Right renal cortex interstitium (tissue), 3 donors: ENCODE results near the gene CYS1. TPM values are rescaled to one million over a fixed set of nuclear protein-coding genes. Genes with fewer than 3 reads are reported as not detected.
"Not testable (repeated sequence)": the region's sequence is repeated elsewhere in the genome, so short reads cannot be mapped to it uniquely, and the experiment has no call there.

Experiments
- DNase-seq, 3 donors: peaks; one replicate each; pipeline ENCODE4 v3.0.0-alpha.2; 2013; ENCODE audit warnings: low read depth in 3 of 3, low spot score in 2 of 3
- polyA plus RNA-seq, 3 donors: library from polyadenylated mRNA; unstranded; fragments of 120-200 nt; gene quantifications; one replicate each; pipeline ENCODE4 v1.2.1, GENCODE V29; 2013; ENCODE audit not compliant: insufficient read length in 3 of 3

CYS1 gene
- polyA plus RNA-seq, 3 donors = 89.9 to 100 (median 96.9) TPM

DNA sequence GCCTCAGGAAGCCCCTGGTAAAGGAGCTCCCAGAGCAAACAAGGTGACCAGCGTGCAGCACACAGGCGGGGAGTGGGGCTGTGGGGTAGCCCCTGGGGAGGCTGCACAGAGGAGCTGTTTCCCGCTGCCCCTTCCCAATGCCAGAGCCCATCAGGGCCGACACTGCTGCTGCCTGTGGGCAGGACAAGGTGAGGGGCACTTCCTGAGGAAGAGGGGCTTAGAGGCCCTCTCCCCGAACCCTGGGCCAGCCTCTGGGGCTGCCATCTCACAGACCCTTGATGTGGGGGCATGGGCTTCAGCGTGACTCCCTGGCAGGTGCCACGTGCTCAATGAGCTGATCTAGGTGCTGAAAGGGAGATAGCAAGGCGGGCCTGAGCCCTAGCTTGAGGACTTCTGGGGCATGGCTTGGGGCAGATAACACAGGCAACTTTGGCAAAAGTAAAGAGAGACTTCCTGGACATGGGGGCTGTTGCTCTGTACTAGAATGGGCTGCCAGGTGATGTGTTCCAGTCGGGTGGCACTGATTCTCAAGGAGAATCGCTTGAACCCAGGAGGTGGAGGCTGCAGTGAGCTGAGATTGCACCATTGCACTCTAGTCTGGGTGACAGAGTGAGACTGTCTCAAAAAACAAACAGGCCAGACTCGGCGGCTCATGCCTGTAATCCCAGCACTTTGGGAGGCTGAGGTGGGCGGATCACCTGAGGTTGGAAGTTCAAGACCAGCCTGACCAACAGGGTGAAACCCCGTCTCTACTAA lies 46.8 kb downstream of the CYS1 start:
- DNase-seq = no peak

DNA sequence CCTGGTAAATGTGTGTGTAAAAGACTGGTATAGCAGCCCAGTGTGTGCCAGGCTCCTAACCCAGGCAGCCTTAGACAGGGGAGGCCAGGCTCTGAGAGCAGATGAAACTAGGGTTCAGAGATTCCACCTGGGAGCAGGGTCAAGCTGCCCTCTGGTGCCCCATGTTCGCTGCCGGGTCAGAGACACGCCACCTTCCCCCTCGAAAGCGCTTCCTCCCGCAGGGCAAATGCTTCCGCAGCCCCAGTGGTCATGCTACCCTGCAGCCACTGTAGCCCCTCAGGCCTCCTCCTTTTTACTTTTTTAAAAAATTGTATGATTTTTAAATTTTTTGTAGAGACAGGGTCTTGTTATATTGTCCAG lies 47.5 kb downstream of the CYS1 start:
- no peak for DNase-seq

DNA sequence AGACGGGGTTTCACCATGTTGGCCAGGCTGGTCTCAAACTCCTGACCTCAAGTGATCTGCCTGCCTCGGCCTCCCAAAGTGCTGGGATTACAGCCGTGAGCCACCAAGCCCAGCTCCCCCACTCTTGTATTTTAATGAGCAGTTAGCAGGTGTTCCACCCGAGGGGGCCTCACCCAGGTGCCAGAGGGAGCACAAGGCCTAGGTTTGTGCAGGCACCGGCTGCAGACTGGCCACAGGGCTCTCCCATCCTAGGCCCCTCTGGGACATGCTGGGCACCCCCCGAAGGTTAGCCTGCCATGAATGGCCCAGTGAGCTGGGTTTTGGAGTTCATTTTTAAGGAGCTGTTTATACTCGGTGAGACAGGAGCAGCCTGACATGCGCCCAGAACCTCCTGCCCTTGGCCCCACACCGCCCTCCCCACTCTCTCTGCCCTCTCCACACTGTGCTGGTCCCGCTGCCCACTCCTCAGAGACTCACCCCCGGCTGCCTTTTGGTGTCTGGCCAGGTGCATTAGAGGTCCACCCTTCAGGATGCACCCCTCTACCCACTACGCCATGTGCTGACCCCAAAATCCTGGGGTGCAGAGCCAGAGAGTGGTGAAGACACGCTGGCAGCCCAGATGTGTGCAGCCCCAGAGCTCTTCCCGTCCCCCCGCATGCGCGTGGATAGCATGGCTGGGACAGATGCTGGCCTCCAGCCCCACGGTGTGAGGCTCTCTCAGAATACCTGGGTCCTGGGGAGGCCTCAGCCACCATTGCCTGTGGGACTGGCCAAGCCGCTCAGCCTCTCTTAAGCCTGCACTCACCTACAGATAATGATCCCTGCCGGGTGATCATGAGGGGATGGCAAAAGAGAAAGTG lies 48.1 kb downstream of the CYS1 start:
- DNase-seq = no peak

- DNase-seq = not testable (repeated sequence)
These were observed 49.4 kb downstream of the CYS1 start for GRCh38 chr2:10030798-10031197.

- DNase-seq = no peak
These were observed 49.9 kb downstream of the CYS1 start for GRCh38 chr2:10030311-10030736.

DNA sequence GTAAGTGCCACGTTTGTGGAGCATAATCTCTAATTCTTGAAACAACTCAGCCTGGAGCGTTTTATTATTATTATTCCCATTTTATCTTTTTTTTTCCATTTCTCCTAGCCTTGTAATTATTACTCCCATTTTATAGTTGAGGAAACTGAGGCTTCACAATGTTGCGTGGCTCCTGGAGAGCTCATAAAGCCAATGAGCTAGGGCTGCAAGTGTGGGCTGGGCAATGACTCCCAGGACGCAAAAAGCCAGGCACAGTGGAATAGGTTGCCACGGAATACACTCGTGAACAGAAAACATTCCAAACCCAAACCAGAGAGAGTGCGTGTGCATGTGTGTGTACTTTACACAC lies 50.4 kb downstream of the CYS1 start:
- DNase-seq = no peak

- no peak for DNase-seq
These were observed 51.0 kb downstream of the CYS1 start for GRCh38 chr2:10028988-10029874.

- DNase-seq = no peak
These were observed 51.7 kb downstream of the CYS1 start for GRCh38 chr2:10028407-10028987.

DNA sequence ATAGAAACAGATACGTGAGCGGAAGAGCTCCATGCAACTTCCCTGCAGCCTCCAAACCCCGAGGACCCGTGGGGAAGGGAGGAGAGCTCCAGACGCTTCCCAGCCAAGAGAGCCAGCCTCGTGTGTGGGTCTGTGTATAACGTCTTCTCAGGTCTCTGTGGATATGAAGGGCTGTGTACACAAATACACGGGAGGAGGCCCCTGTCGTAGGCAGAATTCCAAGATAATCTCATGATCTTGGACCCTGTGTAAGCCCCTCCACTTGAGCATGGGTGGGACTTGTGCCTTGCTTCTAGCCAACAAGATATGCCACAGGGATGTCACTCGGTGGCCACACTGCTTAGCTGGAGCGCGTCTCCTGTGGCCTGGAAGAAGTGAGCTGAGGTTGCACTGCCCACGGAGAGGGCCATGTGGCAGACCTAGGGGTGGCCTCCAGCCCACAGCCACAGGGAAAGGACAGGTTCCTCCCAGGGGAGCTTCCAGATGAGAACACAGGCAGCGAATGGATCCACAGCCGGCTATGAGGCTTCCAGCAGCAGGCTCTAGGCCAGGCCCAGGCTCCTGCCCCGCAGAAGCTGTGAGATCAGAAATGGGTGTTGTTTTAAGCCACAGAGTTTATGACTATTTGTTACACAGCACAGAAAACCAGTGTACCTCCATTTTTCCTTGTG lies 52.4 kb downstream of the CYS1 start:
- no peak for DNase-seq

DNA sequence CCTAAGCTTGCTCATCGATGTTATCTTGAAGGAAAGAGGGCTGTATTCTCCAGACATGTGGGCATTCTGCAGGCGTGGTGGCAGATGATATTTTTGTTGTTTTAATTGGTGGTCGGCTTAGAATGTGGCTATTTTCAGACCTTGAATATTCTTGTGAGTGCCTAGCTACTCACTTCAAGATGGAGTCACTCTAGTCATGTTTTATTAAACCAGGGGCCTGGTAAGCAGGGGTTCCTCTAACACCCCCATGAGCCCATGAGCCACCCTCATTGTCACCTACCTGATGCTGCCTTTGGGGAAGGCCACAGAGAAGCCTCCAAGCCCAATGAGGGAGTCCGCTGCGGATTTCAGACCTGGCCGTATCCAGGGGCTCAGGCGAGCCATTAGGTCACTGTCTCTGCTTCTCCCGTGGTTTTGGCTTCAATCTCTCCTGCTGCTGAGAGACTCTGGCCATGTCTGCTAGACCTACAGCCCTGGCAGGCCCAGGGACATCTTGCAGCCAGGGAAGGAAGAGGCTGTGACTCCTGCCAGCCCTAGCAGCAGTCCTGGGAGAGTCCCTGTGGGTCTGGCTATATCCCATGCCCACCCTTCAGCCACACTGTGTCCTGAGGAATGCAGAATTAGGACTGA lies 53.2 kb downstream of the CYS1 start:
- DNase-seq = no peak

GRCh38 chr2:10022966-10023662 lies 57.1 kb downstream of the CYS1 start:
- no peak for DNase-seq

DNA sequence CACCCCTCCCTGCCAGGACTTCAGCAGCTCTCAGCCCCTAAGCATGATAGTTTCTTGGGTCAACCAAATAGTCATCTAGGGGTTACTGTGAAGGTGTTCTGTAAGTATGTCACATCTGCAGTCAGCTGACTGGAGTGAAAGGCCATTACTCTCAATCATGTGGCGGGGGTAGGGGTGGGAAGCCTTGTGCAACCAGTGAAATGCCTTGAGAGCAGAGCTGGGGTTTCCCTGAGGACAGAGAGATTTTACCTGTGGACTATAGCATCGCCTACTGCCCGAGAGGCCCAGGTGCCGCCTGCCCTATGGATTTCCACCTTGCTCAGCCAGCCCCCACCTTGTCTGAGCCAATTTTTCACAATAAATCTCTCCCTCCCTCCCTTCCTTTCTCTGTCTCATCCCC lies 57.8 kb downstream of the CYS1 start:
- no peak for DNase-seq

GRCh38 chr2:10022041-10022421 lies 58.2 kb downstream of the CYS1 start:
- DNase-seq = no peak

DNA sequence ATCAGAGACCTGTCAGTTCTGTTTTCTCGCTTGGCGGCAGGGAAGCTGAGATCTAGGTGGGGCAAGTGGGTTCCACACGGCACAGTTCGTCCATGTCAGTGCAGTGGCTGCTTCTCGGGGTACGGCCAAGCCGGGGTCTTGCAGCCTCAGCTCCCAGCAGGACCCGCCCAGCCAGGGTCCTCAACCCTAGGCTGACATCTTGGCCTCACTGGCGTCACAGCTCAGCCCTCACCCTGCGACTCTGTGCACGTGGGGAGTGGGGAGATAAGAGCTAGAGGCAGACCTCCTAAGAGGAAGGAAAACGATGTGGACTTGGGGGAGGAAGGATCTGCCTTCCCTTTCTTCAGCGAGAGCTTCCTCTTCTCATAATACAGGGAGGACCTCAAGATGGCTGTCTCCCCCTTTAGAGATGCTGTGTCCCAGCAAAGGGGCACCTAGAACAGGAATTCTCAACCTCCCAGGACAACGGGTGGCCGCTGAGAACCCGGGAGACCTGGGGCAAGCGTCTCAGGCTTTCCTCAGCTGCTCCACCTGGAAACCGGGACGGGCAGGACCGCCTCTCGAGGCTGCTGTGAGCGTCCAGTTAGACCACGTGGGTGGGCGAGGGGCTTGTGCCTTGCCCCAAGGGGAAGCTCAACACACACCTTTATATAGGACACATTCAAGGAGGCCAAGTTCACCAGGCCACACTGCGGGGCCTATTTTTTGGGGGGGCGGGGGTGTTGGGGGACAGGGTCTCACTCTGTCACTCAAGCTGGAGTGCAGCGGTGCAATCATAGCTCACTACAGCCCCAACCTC lies 60.4 kb downstream of the CYS1 start:
- no peak for DNase-seq

GRCh38 chr2:10019174-10019573 lies 61.0 kb downstream of the CYS1 start:
- DNase-seq = no peak

DNA sequence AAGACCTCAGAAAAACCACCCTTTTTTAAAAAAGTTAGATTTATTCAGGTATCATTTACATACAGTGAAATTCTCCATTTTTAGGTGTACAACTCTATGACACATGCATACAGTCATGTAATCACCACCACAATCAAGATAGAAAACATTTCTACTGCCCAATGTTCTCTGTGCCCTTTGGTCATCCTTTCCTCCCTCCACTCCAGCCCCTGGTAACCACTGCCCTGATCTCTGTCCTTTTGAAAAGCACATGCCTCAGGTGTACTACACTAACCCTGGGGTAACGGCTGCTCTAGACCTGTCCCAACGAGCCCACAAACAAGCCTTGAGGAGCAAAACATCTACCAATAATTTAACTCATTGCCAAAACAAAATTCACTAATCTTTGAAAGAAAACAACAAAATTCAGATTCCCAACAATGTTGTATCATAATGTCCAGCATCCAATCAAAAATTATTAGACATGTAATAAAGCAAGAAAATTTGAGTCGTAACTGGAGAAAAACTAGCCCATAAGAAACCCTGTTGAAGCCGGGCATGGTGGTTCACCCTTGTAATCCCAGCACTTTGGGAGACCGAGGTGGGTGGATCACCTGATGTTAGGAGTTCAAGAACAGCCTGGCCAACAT lies 62.8 kb downstream of the CYS1 start:
- no peak for DNase-seq

GRCh38 chr2:10016802-10017258 lies 63.4 kb downstream of the CYS1 start:
- no peak for DNase-seq
